Thyroid gland (tissue), 4 donors: ENCODE results near the gene TTC31.

ENCODE experiments used
- POLR2A ChIP-seq, 2 donors: fragments of 450-650 bp; IDR thresholded peaks; one replicate each; pipeline ENCODE4 v1.6.1; 2017; ENCODE audit warnings: antibody characterized with exemption in 2 of 2, mild to moderate bottlenecking in 2 of 2, moderate library complexity in 1 of 2
- TF ChIP-seq, protein P1 (sequence below), 6 experiments: fragments of 200-600 bp in 3 of 6; fragments of 450-650 bp in 3 of 6; sonication (generic) in 3 of 6; IDR thresholded peaks; one replicate each; pipeline ENCODE4 v1.5.1; 2016 to 2019; ENCODE audit warnings: antibody characterized with exemption in 6 of 6, mild to moderate bottlenecking in 2 of 6, inconsistent platforms in 1 of 6, moderate library complexity in 1 of 6

- TF ChIP-seq, protein P1, sequence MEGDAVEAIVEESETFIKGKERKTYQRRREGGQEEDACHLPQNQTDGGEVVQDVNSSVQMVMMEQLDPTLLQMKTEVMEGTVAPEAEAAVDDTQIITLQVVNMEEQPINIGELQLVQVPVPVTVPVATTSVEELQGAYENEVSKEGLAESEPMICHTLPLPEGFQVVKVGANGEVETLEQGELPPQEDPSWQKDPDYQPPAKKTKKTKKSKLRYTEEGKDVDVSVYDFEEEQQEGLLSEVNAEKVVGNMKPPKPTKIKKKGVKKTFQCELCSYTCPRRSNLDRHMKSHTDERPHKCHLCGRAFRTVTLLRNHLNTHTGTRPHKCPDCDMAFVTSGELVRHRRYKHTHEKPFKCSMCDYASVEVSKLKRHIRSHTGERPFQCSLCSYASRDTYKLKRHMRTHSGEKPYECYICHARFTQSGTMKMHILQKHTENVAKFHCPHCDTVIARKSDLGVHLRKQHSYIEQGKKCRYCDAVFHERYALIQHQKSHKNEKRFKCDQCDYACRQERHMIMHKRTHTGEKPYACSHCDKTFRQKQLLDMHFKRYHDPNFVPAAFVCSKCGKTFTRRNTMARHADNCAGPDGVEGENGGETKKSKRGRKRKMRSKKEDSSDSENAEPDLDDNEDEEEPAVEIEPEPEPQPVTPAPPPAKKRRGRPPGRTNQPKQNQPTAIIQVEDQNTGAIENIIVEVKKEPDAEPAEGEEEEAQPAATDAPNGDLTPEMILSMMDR (IDR thresholded peaks at IDR 0.05): no peak
- no peak for TF ChIP-seq POLR2A (IDR thresholded peaks at IDR 0.05)
Measured at GRCh38 chr2:74486141-74486540, 3.3 kb downstream of the TTC31 start.
